SH-SY5Y (cell line): ENCODE results near the gene PABPC1L.

Experiments
- GATA2 ChIP-seq: IDR thresholded peaks from 2 replicates; pipeline ENCODE4 v1.6.1; 2011; ENCODE audit warnings: mild to moderate bottlenecking, low read depth, low read length
- GATA3 ChIP-seq: IDR thresholded peaks from 2 replicates; pipeline ENCODE4 v1.6.1; 2011; ENCODE audit warnings: low read depth, mild to moderate bottlenecking, low read length, moderate library complexity

Gene PABPC1L

DNA sequence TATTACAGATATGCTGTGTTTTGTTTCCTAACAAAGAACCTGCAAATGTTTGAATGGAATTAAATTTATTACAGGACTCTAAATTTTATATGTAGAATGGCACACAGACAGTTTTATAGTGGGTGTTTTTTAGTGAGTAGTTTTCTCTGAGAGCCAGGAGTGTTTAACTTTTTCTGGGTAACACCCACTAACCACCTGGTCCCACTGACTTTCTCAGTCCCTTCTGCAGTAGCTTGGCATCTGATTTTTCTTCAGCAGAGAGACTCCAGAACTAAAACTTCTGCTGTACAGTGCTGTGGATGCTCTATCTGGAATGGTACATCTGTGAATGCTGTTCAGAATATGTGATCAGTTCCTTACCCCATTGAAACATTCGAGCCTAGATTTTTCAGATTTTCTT lies 18.0 kb upstream of the PABPC1L start:
- TF ChIP-seq GATA3 (no peak), GATA2 (no peak)

DNA sequence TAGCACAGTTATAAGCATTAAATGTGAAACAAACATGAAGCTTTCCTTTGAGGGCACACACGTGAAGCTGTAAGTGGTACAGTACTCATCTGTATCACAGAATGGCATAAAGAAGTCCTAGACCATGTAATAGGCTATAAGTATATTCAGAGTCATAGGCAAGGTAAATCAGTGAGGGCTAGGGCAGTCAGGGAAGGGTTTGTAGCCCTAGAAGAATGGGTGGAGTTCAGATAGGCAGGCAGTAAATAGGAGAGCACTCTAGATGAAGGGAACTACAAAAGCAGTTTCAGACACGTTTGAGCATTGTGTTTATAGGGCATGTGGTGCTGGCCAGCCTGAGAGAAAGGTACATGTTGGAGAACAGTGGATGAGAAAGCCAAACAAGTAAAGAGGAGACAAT lies 14.9 kb upstream of the PABPC1L start:
- TF ChIP-seq GATA2 = no peak
- no peak for TF ChIP-seq GATA3

DNA sequence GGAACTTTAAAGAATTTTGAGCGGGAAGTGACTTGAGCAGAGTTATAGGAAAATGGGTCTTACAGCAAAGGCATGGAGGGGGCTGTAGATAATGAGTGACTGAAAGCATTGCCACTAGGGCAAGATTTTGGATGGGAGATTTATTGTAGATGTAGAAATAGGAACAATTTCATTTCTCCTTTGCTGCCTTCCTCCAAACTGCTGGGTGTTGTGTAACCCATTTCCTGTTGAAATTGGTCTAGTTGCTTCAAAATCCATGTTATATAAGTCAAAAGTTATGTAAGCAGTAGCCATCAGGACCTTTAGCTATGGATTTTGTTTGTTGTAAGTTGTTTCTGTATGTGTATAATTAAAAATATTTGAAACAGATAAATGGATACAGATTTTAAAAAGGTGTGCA lies 13.3 kb upstream of the PABPC1L start:
- TF ChIP-seq GATA2 = no peak
- no peak for TF ChIP-seq GATA3

DNA sequence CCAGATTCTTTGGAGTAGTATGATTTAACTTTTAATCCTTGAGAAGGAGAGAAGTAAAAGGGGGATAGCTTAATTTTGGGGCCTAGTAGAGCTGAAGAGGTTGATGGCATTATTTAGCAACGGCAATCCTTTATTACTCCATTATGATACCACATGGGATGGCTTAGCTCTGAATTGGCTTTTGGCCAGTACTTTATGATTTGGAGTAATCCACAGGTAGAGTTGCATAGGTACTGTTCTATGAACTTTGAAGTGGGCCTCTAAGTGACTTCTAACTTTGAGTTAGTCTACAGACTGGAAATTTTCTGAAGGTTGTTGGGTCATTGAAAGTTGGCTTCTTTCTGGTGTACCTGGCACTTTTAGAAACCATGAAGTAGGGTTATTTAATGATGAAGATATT lies 12.7 kb upstream of the PABPC1L start:
- no peak for TF ChIP-seq GATA3
- TF ChIP-seq GATA2 = no peak

- no peak for TF ChIP-seq GATA2
- no peak for TF ChIP-seq GATA3
These were observed 9.5 kb upstream of the PABPC1L start for GRCh38 chr20:44900231-44900854.

GRCh38 chr20:44901974-44902373 lies 7.9 kb upstream of the PABPC1L start:
- TF ChIP-seq GATA3 (no peak), GATA2 (no peak)

DNA sequence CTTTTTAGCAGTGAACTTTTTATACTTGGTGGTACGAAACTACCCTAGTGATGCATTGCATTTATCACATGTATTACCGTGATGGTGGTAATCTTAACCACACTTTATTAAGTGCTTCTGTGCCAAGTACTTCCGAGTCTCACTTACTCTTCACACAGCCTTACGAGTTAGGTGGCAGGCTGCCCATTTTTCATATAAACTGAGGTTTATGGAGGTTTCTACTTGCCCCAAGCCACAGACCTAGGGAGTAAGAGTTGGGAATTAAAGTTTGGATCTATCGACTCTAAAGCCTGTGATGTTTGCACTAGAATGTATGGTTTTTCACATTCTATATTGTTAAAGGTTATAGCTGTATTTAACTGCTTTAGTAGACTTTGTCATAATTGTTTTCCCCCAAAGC lies 5.5 kb upstream of the PABPC1L start:
- no peak for TF ChIP-seq GATA3
- no peak for TF ChIP-seq GATA2

DNA sequence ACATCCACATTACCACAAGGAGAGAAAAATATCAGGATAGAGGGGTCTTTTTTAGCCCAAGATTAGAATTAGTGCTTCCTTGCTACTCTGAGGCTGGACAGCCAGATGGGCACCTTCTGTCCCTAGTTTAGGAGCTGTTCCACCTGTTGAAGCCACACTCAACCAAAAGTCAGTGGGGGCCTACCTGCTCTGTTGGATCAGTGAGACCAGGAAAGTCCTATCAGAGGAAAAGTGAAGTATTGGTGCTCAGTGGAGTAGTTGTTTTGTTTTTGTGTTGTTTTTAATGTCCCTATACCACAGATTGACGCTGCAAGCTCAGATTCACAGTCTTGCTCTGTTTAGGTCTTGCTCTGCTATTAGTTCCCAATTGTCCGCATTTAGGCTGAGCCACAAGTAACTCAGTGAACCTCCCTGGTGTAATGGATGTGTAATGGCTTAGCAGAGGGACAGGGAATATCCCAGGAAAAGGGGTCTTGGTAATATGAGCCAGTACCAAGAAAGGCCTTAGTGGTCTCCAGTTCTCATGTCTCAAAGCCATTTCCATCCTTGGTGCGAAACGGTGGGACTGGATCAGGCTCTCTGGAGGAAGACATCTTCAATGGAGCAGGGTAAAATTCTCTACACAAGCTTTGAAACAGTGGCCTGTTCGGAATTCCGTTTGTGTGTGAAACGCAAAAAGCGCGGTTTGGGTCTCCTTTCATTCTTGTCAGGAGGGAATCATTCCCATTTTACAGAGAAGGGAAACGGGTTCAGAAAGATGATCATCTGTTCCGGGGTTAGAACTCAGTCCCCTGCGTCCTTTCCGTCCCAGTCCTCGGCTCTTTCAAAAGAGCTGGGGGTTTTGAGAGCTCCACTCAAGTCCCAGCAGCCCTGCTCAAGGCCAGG lies 631 bp upstream of the PABPC1L start:
- no peak for TF ChIP-seq GATA3
- TF ChIP-seq GATA2 = no peak; the same call in 1 of the 2 replicates

DNA sequence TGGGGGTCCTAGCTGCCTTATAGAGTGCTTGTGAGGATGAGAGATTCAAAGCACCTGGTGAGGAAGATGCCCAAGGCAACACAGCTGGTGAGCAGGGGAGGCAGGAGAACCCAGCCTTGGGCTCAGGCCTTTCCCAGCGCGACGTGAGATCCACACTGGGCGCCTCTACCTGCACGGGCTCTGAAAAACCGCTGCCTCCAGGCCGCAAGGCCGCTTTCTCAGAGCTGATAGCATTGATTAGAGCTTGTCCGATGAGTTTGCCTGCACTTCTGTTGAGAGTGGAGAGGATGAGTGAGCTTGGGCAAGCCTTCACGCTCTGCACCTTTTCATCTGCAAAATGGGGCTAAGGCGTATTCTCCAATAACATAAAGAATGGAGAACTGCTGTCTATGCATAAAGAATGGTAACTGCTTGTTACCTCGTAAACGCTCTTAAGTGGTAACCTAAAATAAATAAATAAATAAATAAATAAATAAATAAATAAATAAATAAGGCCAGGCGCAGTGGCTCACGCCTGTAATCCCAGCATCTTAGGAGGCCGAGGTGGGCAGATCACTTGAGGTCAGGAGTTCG lies 916 bp downstream of the PABPC1L start:
- no peak for TF ChIP-seq GATA2
- TF ChIP-seq GATA3 = no peak

GRCh38 chr20:44911264-44911921 lies 1.5 kb downstream of the PABPC1L start:
- no peak for TF ChIP-seq GATA2
- no peak for TF ChIP-seq GATA3

- TF ChIP-seq GATA2 (no peak), GATA3 (no peak)
These were observed 2.3 kb downstream of the PABPC1L start for GRCh38 chr20:44912189-44912588.

DNA sequence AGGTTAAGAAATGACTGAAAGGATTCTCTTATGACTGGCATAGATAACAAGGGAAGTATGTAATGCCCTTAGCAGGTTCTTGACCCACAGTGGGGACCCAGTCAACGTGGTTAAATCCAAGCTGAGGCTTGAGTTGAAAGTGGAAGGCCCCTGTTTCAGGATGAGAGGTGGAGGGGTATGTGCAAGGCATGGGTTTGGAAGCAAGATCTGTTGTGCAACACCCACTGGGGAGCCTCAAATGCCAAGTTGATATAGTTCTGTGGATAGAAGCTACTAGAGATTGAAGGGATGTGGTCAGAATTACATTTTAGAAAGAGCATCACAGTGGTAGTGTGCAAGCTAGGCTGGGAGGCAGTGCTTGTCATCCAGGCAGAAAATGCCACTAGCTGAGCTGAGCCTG lies 5.1 kb downstream of the PABPC1L start:
- TF ChIP-seq GATA3 = no peak
- no peak for TF ChIP-seq GATA2

- TF ChIP-seq GATA2 = no peak
- no peak for TF ChIP-seq GATA3
These were observed 6.7 kb downstream of the PABPC1L start for GRCh38 chr20:44916586-44916985.

DNA sequence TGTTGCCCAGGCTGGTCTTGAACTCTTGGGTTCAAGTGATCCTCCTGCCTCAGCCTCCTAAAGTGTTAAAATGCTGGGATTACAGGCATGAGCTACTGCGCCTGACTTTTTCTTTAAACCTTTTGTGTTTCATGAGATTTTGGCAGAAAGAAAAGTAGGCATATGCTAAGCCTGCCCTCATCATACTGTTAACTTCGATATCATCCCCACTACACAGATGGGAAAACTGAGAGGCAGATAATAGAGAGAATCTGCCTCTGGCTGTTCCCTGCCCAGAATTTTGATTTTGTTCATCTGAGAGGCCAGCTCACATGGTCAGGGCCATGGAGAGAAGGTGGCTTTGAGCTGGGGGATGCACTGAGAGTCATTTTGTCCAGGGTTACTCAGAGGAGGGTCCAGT lies 7.5 kb downstream of the PABPC1L start:
- TF ChIP-seq GATA3 = no peak
- no peak for TF ChIP-seq GATA2

GRCh38 chr20:44918342-44918741 lies 8.5 kb downstream of the PABPC1L start:
- TF ChIP-seq GATA2 (no peak), GATA3 (no peak)
